ENCODE measurements around the gene DQX1.

DNA sequence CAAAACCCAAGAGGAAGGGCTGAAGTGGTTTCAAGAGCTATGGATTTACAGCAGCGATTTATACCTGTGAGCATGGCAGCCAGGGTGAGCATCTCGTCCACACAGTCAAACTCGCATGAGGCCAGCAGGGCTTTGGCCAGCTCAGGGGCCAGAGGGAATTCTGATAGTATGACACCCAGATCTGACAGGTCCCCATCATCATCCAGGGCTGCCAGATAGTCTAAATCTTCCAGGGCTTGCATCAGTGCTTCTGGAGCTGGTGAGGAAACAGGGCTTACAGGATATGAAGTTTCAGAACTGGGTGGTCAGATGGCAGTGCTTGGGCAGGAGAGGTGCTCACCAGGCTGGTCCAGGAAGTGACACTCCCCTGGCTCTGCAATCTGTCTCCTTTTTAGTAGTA lies 3.5 kb downstream of the DQX1 start:
- TF ChIP-seq TCF4 (CRISPR knock-in tag; IDR thresholded peaks at IDR 0.05; ENCODE audit: borderline replicate concordance): no peak
- TF ChIP-seq TSHZ2 (CRISPR knock-in tag; IDR thresholded peaks at IDR 0.05): no peak

All from SK-N-SH treated with all-trans-retinoic acid at 6 μM for 48 hours (cell line).